Peyer's patch (tissue), 4 donors: ENCODE results near the gene PTGR2.

Source experiments
- CTCF ChIP-seq, 6 experiments: fragments of 450-650 bp in 4 of 6; fragments of 200-600 bp in 2 of 6; sonication (generic) in 1 of 6; IDR thresholded peaks; one replicate each; pipeline ENCODE4 v1.5.1; 2017 to 2019; ENCODE audit warnings: antibody characterized with exemption in 6 of 6, mild to moderate bottlenecking in 3 of 6, moderate library complexity in 1 of 6
- POLR2A ChIP-seq, 2 donors: fragments of 450-650 bp; IDR thresholded peaks; one replicate each; pipeline ENCODE4 v1.5.1; 2017; ENCODE audit warnings: antibody characterized with exemption in 2 of 2, mild to moderate bottlenecking in 2 of 2, moderate library complexity in 2 of 2

- no peak for TF ChIP-seq CTCF (IDR thresholded peaks at IDR 0.05)
- TF ChIP-seq POLR2A (IDR thresholded peaks at IDR 0.05): peak in 1 of 2 donors; percentile 51
Observed at GRCh38 chr14:73802431-73803188, 49.0 kb upstream of the PTGR2 start.
